OCI-LY7 (cell line): Measurements from ENCODE around the gene RORC. TPM values are rescaled to one million over a fixed set of nuclear protein-coding genes. Genes with fewer than 3 reads are reported as not detected.

Experiments
- BruUV-seq: library from RNA; stranded (reverse); fragments of 400-500 nt; replicated peaks from 2 replicates; lab custom pipeline; 2021; lab: Mats Ljungman, UMichigan
- CTCF ChIA-PET: fragments of 300-600 bp; sonication (Branson Sonifier 250); formaldehyde crosslinking; loops from one replicate; lab custom pipeline; 2022; ENCODE audit warnings: antibody characterized with exemption; ENCODE audit not compliant: unreplicated experiment; lab: Charles Lee
- POLR2A ChIA-PET: fragments of 300-600 bp; sonication (Branson Sonifier 250); formaldehyde crosslinking; loops from one replicate; lab custom pipeline; 2022; ENCODE audit warnings: antibody characterized with exemption; lab: Charles Lee
- DNase-seq: peaks from one replicate; pipeline ENCODE4 v3.0.0-alpha.2; 2015; ENCODE audit warnings: low spot score
- H2AFZ ChIP-seq: fragments of 200-600 bp; sonication (generic), shearing (Covaris generic); 2 replicates; pipeline ENCODE4 v1.6.1; 2014; ENCODE audit warnings: mild to moderate bottlenecking, antibody characterized with exemption, low read length, moderate library complexity
- H3K27ac ChIP-seq: fragments of 200-600 bp; sonication (generic); 2 replicates; pipeline ENCODE4 v1.5.1; 2014; ENCODE audit warnings: mixed run types, low read depth, mild to moderate bottlenecking, moderate library complexity, low read length, inconsistent platforms; ENCODE audit not compliant: poor library complexity, severe bottlenecking
- H3K36me3 ChIP-seq: fragments of 200-600 bp; sonication (generic); 2 replicates; pipeline ENCODE4 v1.6.1; 2014; ENCODE audit warnings: mild to moderate bottlenecking, antibody characterized with exemption, low read length, moderate library complexity, mixed read lengths; ENCODE audit not compliant: insufficient read depth
- H3K4me1 ChIP-seq: fragments of 200-600 bp; sonication (generic); 2 replicates; pipeline ENCODE4 v1.5.1; 2014; ENCODE audit warnings: mild to moderate bottlenecking, low read length; ENCODE audit not compliant: insufficient read depth, poor library complexity, severe bottlenecking
- H3K4me2 ChIP-seq: fragments of 200-600 bp; sonication (generic); 2 replicates; pipeline ENCODE4 v1.6.1; 2014; ENCODE audit warnings: mild to moderate bottlenecking, low read length
- H3K4me3 ChIP-seq: fragments of 200-600 bp; sonication (generic); 2 replicates; pipeline ENCODE4 v1.5.1; 2014; ENCODE audit warnings: mild to moderate bottlenecking, low read depth, low read length; ENCODE audit not compliant: poor library complexity, severe bottlenecking
- H3K79me2 ChIP-seq: fragments of 200-600 bp; sonication (generic); 2 replicates; pipeline ENCODE4 v1.6.1; 2016; ENCODE audit warnings: low read depth, mild to moderate bottlenecking, low read length, moderate library complexity, mixed read lengths; ENCODE audit not compliant: insufficient read depth
- H3K9me2 ChIP-seq: fragments of 200-600 bp; sonication (generic); 2 replicates; pipeline ENCODE4 v1.6.1; 2016; ENCODE audit warnings: mild to moderate bottlenecking, low read length, mixed read lengths; ENCODE audit not compliant: insufficient read depth
- H3K9me3 ChIP-seq: fragments of 200-600 bp; sonication (generic); 2 replicates; pipeline ENCODE4 v1.6.1; 2014; ENCODE audit warnings: mild to moderate bottlenecking, mixed run types, low read length, mixed read lengths
- H4K20me1 ChIP-seq: fragments of 200-600 bp; sonication (generic); 2 replicates; pipeline ENCODE4 v1.6.1; 2014; ENCODE audit warnings: mild to moderate bottlenecking, antibody characterized with exemption, low read length, moderate library complexity, mixed read lengths; ENCODE audit not compliant: insufficient read depth
- EZH2phosphoT487 ChIP-seq: fragments of 200-600 bp; sonication (generic); IDR thresholded peaks from 2 replicates; pipeline ENCODE4 v1.6.1; 2018; ENCODE audit warnings: low read depth, borderline replicate concordance, mild to moderate bottlenecking, mixed run types, antibody characterized with exemption, low read length, moderate library complexity, mixed read lengths
- intact Hi-C: fragments of 100-400 bp; cut with micrococcal nuclease; formaldehyde crosslinking; loops from one replicate; pipeline ENCODE4 v1.10.0; 2022; ENCODE audit not compliant: unreplicated experiment
- total RNA-seq, 2 experiments: library from RNA; depleted of rRNA in 1 of 2; stranded (reverse); fragments of >200 nt in 1 of 2; shearing (Covaris generic) in 1 of 2; gene quantifications; 2 replicates each; pipeline ENCODE4 v1.2.3, GENCODE V29; 2014 to 2022
- TF ChIP-seq, protein P1 (sequence below): fragments of 200-600 bp; sonication (generic); conservative IDR thresholded peaks from 2 replicates; pipeline ENCODE4 v1.5.1; 2014; ENCODE audit warnings: mild to moderate bottlenecking, antibody characterized with exemption, low read length, moderate library complexity, mixed read lengths

RORC gene
- total RNA-seq, 2 experiments from 2014 or later = not detected

DNA sequence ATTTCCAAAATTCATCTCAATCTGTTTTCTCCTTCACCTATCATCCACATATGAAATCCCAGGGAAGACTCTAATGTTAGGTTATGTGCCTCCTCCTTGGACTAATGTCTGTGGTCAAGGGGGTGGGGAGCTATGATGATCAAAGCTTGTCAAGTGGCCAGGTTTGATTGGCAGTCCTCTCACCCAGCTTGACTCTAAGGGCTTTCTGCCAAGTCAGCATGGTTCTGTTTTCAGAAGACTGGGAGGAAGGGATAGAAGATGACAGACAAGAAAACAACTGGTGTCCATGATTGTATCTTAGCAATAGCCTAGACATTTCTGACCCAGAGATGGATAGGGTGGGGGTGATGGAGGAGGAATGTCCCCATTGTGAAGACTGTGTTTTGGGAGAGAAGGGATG lies 31.0 kb upstream of the RORC start:
- CTCF ChIA-PET = no interaction called here
- BruUV-seq = no TSS peak
- DNase-seq = no peak
- Histone ChIP-seq H3K36me3 (no peaks in the 10 kb centered on the region), H3K4me2 (no peak overlapping the region), H2AFZ (no peak overlapping the region), H3K79me2 (no peaks in the 10 kb centered on the region), H3K9me3 (no peaks in the 10 kb centered on the region), H4K20me1 (no peaks in the 10 kb centered on the region), H3K4me1 (peaks cover 8% of the 10 kb centered on the region), H3K27ac (no peak overlapping the region), H3K4me3 (no peak overlapping the region), H3K9me2 (no peaks in the 10 kb centered on the region)
- POLR2A ChIA-PET = no interaction called here
- intact Hi-C loops = no loop called here
- TF ChIP-seq, protein P1, sequence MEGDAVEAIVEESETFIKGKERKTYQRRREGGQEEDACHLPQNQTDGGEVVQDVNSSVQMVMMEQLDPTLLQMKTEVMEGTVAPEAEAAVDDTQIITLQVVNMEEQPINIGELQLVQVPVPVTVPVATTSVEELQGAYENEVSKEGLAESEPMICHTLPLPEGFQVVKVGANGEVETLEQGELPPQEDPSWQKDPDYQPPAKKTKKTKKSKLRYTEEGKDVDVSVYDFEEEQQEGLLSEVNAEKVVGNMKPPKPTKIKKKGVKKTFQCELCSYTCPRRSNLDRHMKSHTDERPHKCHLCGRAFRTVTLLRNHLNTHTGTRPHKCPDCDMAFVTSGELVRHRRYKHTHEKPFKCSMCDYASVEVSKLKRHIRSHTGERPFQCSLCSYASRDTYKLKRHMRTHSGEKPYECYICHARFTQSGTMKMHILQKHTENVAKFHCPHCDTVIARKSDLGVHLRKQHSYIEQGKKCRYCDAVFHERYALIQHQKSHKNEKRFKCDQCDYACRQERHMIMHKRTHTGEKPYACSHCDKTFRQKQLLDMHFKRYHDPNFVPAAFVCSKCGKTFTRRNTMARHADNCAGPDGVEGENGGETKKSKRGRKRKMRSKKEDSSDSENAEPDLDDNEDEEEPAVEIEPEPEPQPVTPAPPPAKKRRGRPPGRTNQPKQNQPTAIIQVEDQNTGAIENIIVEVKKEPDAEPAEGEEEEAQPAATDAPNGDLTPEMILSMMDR = no peak
- TF ChIP-seq EZH2phosphoT487 = no peak

DNA sequence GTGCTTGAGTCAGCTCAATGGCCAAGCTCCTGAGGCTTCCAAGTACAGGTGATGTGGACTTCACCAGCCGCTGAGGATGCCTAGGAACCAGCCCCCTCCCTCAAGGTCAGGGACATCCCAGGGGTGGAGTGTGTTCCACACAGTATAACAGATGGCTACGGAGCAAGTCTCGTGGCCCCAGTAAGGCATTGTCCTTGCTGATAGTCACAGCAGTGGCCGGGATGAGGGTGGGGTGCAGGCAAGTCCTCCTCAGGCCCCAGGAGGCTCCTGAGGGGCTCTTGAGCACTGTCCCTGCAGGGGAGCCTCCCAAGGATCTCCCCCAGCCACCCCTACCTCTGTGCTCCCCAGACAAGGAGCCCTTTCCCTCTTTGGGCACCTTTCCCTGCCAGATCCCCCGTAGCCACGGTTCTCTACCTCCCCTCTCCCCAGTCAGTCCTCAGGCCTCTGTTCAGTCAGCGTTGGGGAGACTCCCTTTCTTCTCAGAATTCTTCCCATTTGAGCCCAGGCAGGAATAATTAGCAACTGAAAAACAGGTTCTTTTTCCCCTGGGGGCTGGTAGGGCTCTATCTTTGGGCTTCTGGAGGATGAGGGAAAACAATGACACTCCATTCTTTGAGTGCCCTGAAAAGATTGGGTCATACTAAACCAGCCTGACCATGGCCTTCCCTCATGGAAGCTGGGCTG lies 29.0 kb upstream of the RORC start:
- no peaks in the 10 kb centered on the region for H3K9me3 ChIP-seq
- no peak for TF ChIP-seq EZH2phosphoT487
- TF ChIP-seq, protein P1 = no peak
- H3K27ac ChIP-seq = no peak overlapping the region
- no peak overlapping the region for H3K4me3 ChIP-seq
- ChIA-PET CTCF (no interaction called here), POLR2A (no interaction called here)
- H4K20me1 ChIP-seq = no peaks in the 10 kb centered on the region
- peaks cover 8% of the 10 kb centered on the region for H3K4me1 ChIP-seq
- DNase-seq = no peak
- no peaks in the 10 kb centered on the region for H3K36me3 ChIP-seq
- H3K9me2 ChIP-seq = no peaks in the 10 kb centered on the region
- intact Hi-C loops = no loop called here
- no peaks in the 10 kb centered on the region for H3K79me2 ChIP-seq
- H2AFZ ChIP-seq = no peak overlapping the region
- H3K4me2 ChIP-seq = no peak overlapping the region
- no TSS peak for BruUV-seq

- Histone ChIP-seq H3K9me3 (no peaks in the 10 kb centered on the region), H3K27ac (no peak overlapping the region), H3K79me2 (no peaks in the 10 kb centered on the region), H4K20me1 (no peaks in the 10 kb centered on the region), H2AFZ (no peak overlapping the region), H3K36me3 (no peaks in the 10 kb centered on the region), H3K9me2 (no peaks in the 10 kb centered on the region), H3K4me3 (no peak overlapping the region), H3K4me2 (no peak overlapping the region), H3K4me1 (peaks cover 8% of the 10 kb centered on the region)
- ChIA-PET POLR2A (interaction anchor here (0.6 to 1.3 kb wide), 2 partner anchors 18 to 327 kb away, joined by 3 to 7 read pairs; no protein-coding TSS in a partner anchor), CTCF (interaction anchor here (1.2 kb wide), 1 partner anchor 11 kb away, joined by 4 read pairs; no protein-coding TSS in a partner anchor)
- BruUV-seq = no TSS peak
- intact Hi-C loops = no loop called here
- TF ChIP-seq, protein P1 = no peak
- no peak for TF ChIP-seq EZH2phosphoT487
- no peak for DNase-seq
Measured at GRCh38 chr1:151859891-151860293, 28.3 kb upstream of the RORC start.
